Activated T-cell treated with anti-CD3 and anti-CD28 coated beads, Interleukin-2, amount 50 U/mL, for 4 hours (primary cell): ENCODE measurements around the gene KCTD20. TPM values are rescaled to one million over a fixed set of nuclear protein-coding genes. Genes with fewer than 3 reads are reported as not detected.

ENCODE experiments used
- ATAC-seq, 2 donors: fragments of 200-7000 bp; cut with Tn5 transposase; one replicate each; pipeline ENCODE4 v1.10.0; 2021
- DNase-seq: peaks from one replicate; pipeline ENCODE4 v3.0.0-alpha.2; 2020
- H3K27me3 Mint-ChIP-seq: one replicate; pipeline ENCODE4 v1.8.0; 2021; ENCODE audit warnings: low read depth, mixed read lengths
- H3K36me3 Mint-ChIP-seq: one replicate; pipeline ENCODE4 v1.8.0; 2022; ENCODE audit warnings: mixed read lengths; ENCODE audit not compliant: insufficient read depth
- H3K4me1 Mint-ChIP-seq: one replicate; pipeline ENCODE4 v1.8.0; 2021; ENCODE audit warnings: low read depth, mixed read lengths
- H3K4me3 Mint-ChIP-seq: one replicate; pipeline ENCODE4 v1.8.0; 2021; ENCODE audit warnings: mild to moderate bottlenecking, moderate library complexity, mixed read lengths
- H3K9me3 Mint-ChIP-seq: one replicate; pipeline ENCODE4 v1.8.0; 2021; ENCODE audit warnings: mixed read lengths
- total RNA-seq, 3 donors: library from RNA; stranded (reverse); gene quantifications; one replicate each; pipeline ENCODE4 v1.2.1, GENCODE V29; 2021

KCTD20 gene
- total RNA-seq, 3 donors from 2014 or later: 41.7 to 47.4 (median 44.6) TPM

- H3K36me3 Mint-ChIP-seq: peaks cover 49% of the 10 kb centered on the region
- H3K9me3 Mint-ChIP-seq: no peaks in the 10 kb centered on the region
- peaks cover 25% of the 10 kb centered on the region for H3K4me1 Mint-ChIP-seq
- H3K4me3 Mint-ChIP-seq: no peak overlapping the region
- ATAC-seq (no peak), DNase-seq (no peak)
- H3K27me3 Mint-ChIP-seq: no peaks in the 10 kb centered on the region
Observed at GRCh38 chr6:36493319-36493718, 50.5 kb downstream of the KCTD20 start.

- Mint-ChIP-seq H3K4me3 (no peak overlapping the region), H3K9me3 (no peaks in the 10 kb centered on the region), H3K27me3 (no peaks in the 10 kb centered on the region), H3K36me3 (peaks cover 50% of the 10 kb centered on the region), H3K4me1 (peaks cover 25% of the 10 kb centered on the region)
- DNase-seq (no peak), ATAC-seq (peak in 1 of 2 donors; percentile 27)
Observed at GRCh38 chr6:36493859-36494258, 51.1 kb downstream of the KCTD20 start.

GRCh38 chr6:36495086-36495485 lies 52.3 kb downstream of the KCTD20 start:
- no peaks in the 10 kb centered on the region for H3K9me3 Mint-ChIP-seq
- no peak overlapping the region for H3K4me3 Mint-ChIP-seq
- peaks cover 32% of the 10 kb centered on the region for H3K4me1 Mint-ChIP-seq
- DNase-seq (no peak), ATAC-seq (no peak)
- H3K27me3 Mint-ChIP-seq: no peaks in the 10 kb centered on the region
- peaks cover 51% of the 10 kb centered on the region for H3K36me3 Mint-ChIP-seq

GRCh38 chr6:36499918-36500317 lies 57.1 kb downstream of the KCTD20 start:
- no peak overlapping the region for H3K4me3 Mint-ChIP-seq
- no peaks in the 10 kb centered on the region for H3K27me3 Mint-ChIP-seq
- no peak for ATAC-seq
- no peaks in the 10 kb centered on the region for H3K9me3 Mint-ChIP-seq
- peaks cover 14% of the 10 kb centered on the region for H3K4me1 Mint-ChIP-seq
- peaks cover 49% of the 10 kb centered on the region for H3K36me3 Mint-ChIP-seq
- DNase-seq: no peak

- H3K4me3 Mint-ChIP-seq: no peak overlapping the region
- no peak for DNase-seq
- peaks cover 22% of the 10 kb centered on the region for H3K4me1 Mint-ChIP-seq
- no peak for ATAC-seq
- no peaks in the 10 kb centered on the region for H3K9me3 Mint-ChIP-seq
- H3K36me3 Mint-ChIP-seq: peaks cover 52% of the 10 kb centered on the region
- H3K27me3 Mint-ChIP-seq: no peaks in the 10 kb centered on the region
Observed at GRCh38 chr6:36501686-36502085, 58.9 kb downstream of the KCTD20 start.

- peaks cover 41% of the 10 kb centered on the region for H3K4me1 Mint-ChIP-seq
- H3K9me3 Mint-ChIP-seq: no peaks in the 10 kb centered on the region
- DNase-seq (no peak), ATAC-seq (no peak)
- H3K4me3 Mint-ChIP-seq: no peak overlapping the region
- peaks cover 40% of the 10 kb centered on the region for H3K36me3 Mint-ChIP-seq
- H3K27me3 Mint-ChIP-seq: no peaks in the 10 kb centered on the region
Observed at GRCh38 chr6:36504181-36504580, 61.4 kb downstream of the KCTD20 start.

- Mint-ChIP-seq H3K4me3 (no peak overlapping the region), H3K4me1 (peaks cover 39% of the 10 kb centered on the region), H3K9me3 (no peaks in the 10 kb centered on the region), H3K27me3 (no peaks in the 10 kb centered on the region), H3K36me3 (peaks cover 41% of the 10 kb centered on the region)
- DNase-seq (no peak), ATAC-seq (no peak)
Observed at GRCh38 chr6:36504982-36505381, 62.2 kb downstream of the KCTD20 start.

- H3K9me3 Mint-ChIP-seq: no peaks in the 10 kb centered on the region
- DNase-seq (no peak), ATAC-seq (no peak)
- H3K4me3 Mint-ChIP-seq: no peak overlapping the region
- peaks cover 39% of the 10 kb centered on the region for H3K4me1 Mint-ChIP-seq
- H3K36me3 Mint-ChIP-seq: peaks cover 42% of the 10 kb centered on the region
- no peaks in the 10 kb centered on the region for H3K27me3 Mint-ChIP-seq
Observed at GRCh38 chr6:36505744-36506534, 63.1 kb downstream of the KCTD20 start.

- Mint-ChIP-seq H3K4me1 (peaks cover 39% of the 10 kb centered on the region), H3K4me3 (peak overlapping the region; percentile 10), H3K36me3 (peaks cover 39% of the 10 kb centered on the region), H3K27me3 (no peaks in the 10 kb centered on the region), H3K9me3 (no peaks in the 10 kb centered on the region)
- no peak for DNase-seq
- ATAC-seq: peak; percentile 23 to 25
Observed at GRCh38 chr6:36506611-36507010, 63.8 kb downstream of the KCTD20 start.

- Mint-ChIP-seq H3K4me1 (peaks cover 37% of the 10 kb centered on the region), H3K4me3 (no peak overlapping the region), H3K27me3 (no peaks in the 10 kb centered on the region), H3K9me3 (no peaks in the 10 kb centered on the region), H3K36me3 (peaks cover 35% of the 10 kb centered on the region)
- ATAC-seq (no peak), DNase-seq (no peak)
Observed at GRCh38 chr6:36508532-36508931, 65.7 kb downstream of the KCTD20 start.

GRCh38 chr6:36510365-36510764 lies 67.6 kb downstream of the KCTD20 start:
- Mint-ChIP-seq H3K27me3 (no peaks in the 10 kb centered on the region), H3K4me1 (peaks cover 38% of the 10 kb centered on the region), H3K4me3 (no peak overlapping the region), H3K9me3 (no peaks in the 10 kb centered on the region), H3K36me3 (peaks cover 29% of the 10 kb centered on the region)
- DNase-seq (no peak), ATAC-seq (no peak)

GRCh38 chr6:36514554-36515456 lies 72.0 kb downstream of the KCTD20 start:
- DNase-seq (no peak), ATAC-seq (no peak)
- Mint-ChIP-seq H3K4me3 (no peak overlapping the region), H3K36me3 (peaks cover 18% of the 10 kb centered on the region), H3K9me3 (no peaks in the 10 kb centered on the region), H3K27me3 (no peaks in the 10 kb centered on the region), H3K4me1 (peaks cover 36% of the 10 kb centered on the region)

GRCh38 chr6:36515844-36516243 lies 73.0 kb downstream of the KCTD20 start:
- Mint-ChIP-seq H3K27me3 (no peaks in the 10 kb centered on the region), H3K9me3 (no peaks in the 10 kb centered on the region), H3K4me1 (peaks cover 44% of the 10 kb centered on the region), H3K36me3 (peaks cover 25% of the 10 kb centered on the region), H3K4me3 (no peak overlapping the region)
- DNase-seq (no peak), ATAC-seq (no peak)

- DNase-seq: no peak
- ATAC-seq: no peak
- Mint-ChIP-seq H3K27me3 (no peaks in the 10 kb centered on the region), H3K4me3 (no peak overlapping the region), H3K36me3 (peaks cover 25% of the 10 kb centered on the region), H3K4me1 (peaks cover 44% of the 10 kb centered on the region), H3K9me3 (no peaks in the 10 kb centered on the region)
Observed at GRCh38 chr6:36516559-36516958, 73.8 kb downstream of the KCTD20 start.
